Renal pelvis (tissue), 4 donors: ENCODE results near the gene PNMA1. TPM values are rescaled to one million over a fixed set of nuclear protein-coding genes. Genes with fewer than 3 reads are reported as not detected.

ENCODE experiments used
- DNase-seq: peaks from one replicate; pipeline ENCODE4 v3.0.0-alpha.2; 2013
- polyA plus RNA-seq, 3 donors: library from polyadenylated mRNA; unstranded; fragments of 120-200 nt; gene quantifications; one replicate each; pipeline ENCODE4 v1.2.1, GENCODE V29; 2013; ENCODE audit not compliant: insufficient read length in 3 of 3

PNMA1 gene
- polyA plus RNA-seq, 3 donors = 85.6 to 97.2 (median 86.4) TPM

DNA sequence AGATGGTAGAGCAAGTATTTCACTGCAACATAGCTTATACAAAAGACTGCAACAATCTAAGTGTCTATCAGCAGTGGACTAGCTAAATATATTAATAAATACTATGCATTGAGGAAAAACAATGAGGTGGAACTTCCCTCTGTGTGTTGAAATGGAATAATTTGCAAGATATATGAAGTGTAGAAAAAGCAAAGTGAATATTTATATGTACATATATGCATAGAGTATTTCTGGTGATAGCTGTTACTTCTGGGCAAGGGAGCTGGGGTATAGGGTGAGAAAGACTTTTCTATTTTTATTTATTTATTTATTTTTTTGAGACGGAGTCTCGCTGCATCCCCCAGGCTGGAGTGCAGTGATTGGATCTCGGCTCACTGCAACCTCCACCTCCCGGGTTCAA, 35.5 kb downstream of the PNMA1 start:
- no peak for DNase-seq

DNA sequence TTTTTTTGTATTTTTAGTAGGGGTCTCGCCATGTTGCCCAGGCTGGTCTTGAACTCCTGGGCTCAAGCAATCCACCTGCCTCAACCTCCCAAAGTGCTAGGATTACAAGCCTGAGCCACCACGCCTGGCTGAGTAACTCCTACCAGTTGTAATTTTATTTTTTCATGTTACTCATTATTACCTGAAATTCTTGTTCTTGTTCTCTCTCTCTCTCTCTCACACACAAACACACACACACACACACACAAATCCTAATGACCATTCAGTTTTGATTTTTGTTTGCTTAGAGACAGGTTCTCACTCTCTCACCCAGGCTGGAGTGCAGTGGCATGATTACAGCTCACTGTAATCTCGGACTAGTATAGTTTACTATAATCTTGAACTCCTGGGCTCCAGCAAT, 39.2 kb downstream of the PNMA1 start:
- no peak for DNase-seq

GRCh38 chr14:73667854-73668253, 46.3 kb downstream of the PNMA1 start:
- no peak for DNase-seq

GRCh38 chr14:73666583-73666982, 47.6 kb downstream of the PNMA1 start:
- DNase-seq = no peak

DNA sequence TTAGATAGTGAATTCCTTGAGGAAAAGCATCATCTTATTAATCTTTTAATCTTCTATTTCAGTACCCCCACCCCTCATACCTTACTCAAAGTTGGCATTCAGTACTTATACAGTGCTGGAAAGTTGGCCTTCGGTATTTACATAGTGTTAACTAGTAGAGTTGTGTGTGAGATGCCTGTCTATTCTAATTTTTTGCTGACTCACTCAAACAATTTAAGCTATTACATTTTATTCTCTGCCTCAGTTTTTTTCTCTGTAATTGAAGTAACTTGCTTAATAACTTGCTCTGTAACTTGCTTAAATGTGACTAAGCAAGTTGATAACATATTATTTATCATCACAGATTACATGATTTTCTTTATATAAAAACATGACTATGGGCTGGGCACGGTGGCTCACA, 49.1 kb downstream of the PNMA1 start:
- DNase-seq = no peak

DNA sequence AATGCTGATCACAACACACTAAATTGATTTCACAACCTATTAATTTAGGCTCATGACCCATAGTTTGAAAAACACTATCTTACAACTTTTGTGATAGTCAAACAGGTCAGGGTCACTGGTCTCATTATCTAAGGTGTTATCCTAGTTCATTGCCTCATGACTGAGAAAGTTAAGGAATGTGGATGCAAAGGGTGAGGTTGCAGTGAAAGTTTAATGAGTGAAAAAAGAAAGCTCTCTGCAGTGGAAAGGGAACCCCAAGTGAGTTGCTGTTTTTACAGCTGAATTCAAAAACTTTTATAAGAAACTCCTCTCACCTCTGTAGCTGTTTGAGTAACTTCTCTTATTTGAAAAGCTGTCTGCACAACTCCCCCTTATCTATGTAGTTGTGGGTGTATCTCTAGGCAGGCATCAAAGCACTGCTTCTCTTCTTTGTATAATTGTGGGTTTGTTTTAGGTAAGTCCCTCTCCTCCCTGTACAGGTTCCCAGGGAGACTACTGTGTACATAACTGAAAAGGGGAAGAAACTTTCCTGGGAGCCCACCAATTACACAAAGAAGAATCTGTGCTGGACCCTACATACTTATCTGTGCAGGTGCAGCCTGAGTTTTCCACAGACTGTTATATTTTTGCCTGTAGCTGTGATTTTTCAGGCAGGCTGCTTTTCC, 50.5 kb downstream of the PNMA1 start:
- no peak for DNase-seq

DNA sequence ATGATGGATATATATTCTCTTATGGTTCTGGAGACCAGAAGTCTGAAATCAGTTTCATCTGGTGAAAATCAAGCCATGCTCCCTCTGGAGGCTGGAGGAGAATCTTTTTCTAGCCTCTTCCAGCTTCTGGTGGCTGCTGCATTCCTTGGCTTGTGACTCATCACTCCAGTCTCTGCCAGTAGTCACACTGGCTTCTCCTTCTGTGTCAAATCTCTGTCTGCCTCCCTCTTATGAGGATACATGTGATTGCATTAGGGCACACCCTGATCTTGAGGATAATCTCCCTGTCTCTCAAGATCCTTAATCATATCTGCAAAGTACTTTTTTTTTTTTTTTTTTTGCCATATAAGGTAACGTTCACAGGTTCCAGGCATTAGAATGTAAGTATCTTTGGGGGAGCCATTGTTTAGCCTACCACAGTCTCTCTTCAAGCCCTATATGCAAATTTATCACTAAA, 51.7 kb downstream of the PNMA1 start:
- no peak for DNase-seq

DNA sequence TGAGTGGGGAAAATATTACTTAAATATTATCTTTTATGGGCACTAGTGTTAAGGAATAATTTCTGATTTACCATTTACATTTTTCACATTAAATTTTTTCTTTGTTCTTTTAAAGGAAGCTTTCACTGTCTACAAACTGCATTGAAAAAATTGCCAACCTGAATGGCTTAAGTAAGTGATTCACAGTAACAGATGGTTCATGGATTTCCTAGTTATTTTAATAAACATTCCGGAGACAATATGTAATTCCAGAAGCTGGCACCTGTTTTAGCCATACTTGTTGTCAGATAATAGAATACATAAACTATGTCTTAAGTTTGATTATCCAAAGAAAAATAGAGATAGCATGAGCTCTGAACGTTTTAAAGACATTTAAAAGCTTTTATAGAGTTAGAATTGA, 52.3 kb downstream of the PNMA1 start:
- no peak for DNase-seq

Other genes with a start within 250 kb of the PNMA1 start
- 10 to 100 TPM; 11.3 to 12.8 (median 11.6) TPM for gene RIOX1, start 223.5 kb downstream of the PNMA1 start, polyA plus RNA-seq
- 10 to 100 TPM; 10.4 to 13.9 (median 12.1) TPM for gene ACOT1, start 177.2 kb downstream of the PNMA1 start, polyA plus RNA-seq
- gene HEATR4, start 155.4 kb downstream of the PNMA1 start, polyA plus RNA-seq = 1 to 10 TPM; 1.5 to 4.3 (median 2.8) TPM
- 10 to 100 TPM; 58.2 to 81.2 (median 69.6) TPM for gene ACOT2, start 145.2 kb downstream of the PNMA1 start, polyA plus RNA-seq
- gene ACOT4, start 122.5 kb downstream of the PNMA1 start, polyA plus RNA-seq = 1 to 10 TPM; 3.5 to 4.2 (median 4.0) TPM
- gene ACOT6, start 101.9 kb downstream of the PNMA1 start, polyA plus RNA-seq = under 1 TPM; 0.19 to 0.38 (median 0.33) TPM
- 10 to 100 TPM; 16.5 to 22.5 (median 21.8) TPM for gene DNAL1, start 69.4 kb downstream of the PNMA1 start, polyA plus RNA-seq
- gene PTGR2, start 137.4 kb upstream of the PNMA1 start, polyA plus RNA-seq = 10 to 100 TPM; 13.4 to 37.4 (median 19.4) TPM
- gene ZNF410, start 172.5 kb upstream of the PNMA1 start, polyA plus RNA-seq = 10 to 100 TPM; 53.3 to 68.1 (median 56.1) TPM
- 10 to 100 TPM; 10.6 to 15.8 (median 11.8) TPM for gene FAM161B, start 235.7 kb upstream of the PNMA1 start, polyA plus RNA-seq
- 10 to 100 TPM; 28.3 to 41.2 (median 40.4) TPM for gene COQ6, start 235.9 kb upstream of the PNMA1 start, polyA plus RNA-seq